ENCODE data around the gene LAMB1. TPM values are rescaled to one million over a fixed set of nuclear protein-coding genes. Genes with fewer than 3 reads are reported as not detected.

LAMB1 gene
- total RNA-seq, 2 donors from 2014 or later: 91.6 to 130 TPM

DNA sequence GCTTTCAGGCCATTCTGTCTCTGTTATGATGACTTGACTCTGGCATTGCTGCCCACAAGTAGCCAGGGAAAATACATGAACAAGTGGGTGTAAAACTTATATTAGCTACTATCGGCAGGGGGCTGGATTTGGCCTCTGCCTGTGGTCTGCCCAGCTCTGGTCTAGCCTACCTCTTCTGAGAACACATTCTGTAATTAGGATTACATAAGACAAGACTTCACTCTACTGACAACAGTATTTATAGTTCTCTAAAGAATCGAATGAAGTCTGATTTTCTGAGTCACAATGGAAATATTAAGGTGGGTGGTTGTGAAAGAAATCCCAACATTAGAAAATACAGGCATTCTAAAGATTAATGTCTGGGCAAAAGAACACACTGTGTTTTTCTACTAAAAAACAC lies 56.5 kb downstream of the LAMB1 start:
- no peak for TF ChIP-seq POLR2A (IDR thresholded peaks at IDR 0.05)
- TF ChIP-seq, protein P1, sequence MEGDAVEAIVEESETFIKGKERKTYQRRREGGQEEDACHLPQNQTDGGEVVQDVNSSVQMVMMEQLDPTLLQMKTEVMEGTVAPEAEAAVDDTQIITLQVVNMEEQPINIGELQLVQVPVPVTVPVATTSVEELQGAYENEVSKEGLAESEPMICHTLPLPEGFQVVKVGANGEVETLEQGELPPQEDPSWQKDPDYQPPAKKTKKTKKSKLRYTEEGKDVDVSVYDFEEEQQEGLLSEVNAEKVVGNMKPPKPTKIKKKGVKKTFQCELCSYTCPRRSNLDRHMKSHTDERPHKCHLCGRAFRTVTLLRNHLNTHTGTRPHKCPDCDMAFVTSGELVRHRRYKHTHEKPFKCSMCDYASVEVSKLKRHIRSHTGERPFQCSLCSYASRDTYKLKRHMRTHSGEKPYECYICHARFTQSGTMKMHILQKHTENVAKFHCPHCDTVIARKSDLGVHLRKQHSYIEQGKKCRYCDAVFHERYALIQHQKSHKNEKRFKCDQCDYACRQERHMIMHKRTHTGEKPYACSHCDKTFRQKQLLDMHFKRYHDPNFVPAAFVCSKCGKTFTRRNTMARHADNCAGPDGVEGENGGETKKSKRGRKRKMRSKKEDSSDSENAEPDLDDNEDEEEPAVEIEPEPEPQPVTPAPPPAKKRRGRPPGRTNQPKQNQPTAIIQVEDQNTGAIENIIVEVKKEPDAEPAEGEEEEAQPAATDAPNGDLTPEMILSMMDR (IDR thresholded peaks at IDR 0.05): no peak
- Histone ChIP-seq H3K36me3 (replicated peaks in 1 of 2; ENCODE audit: insufficient read depth in 1 of 2, low read depth in 2 of 2) (peaks cover 0 to 6% of the 10 kb centered on the region in 2 donors), H3K9me3 (no peaks in the 10 kb centered on the region), H3K27ac (no peak overlapping the region), H3K27me3 (no peaks in the 10 kb centered on the region), H3K4me3 (no peak overlapping the region), H3K4me1 (peaks cover 33% of the 10 kb centered on the region)
- intact Hi-C loops (cut with DNase I): no loop called here
- DNase-seq (no peak), ATAC-seq (no peak)
- 72 to 78% methylated on average over 2 of the region's 2 CpGs for WGBS, 2 donors

DNA sequence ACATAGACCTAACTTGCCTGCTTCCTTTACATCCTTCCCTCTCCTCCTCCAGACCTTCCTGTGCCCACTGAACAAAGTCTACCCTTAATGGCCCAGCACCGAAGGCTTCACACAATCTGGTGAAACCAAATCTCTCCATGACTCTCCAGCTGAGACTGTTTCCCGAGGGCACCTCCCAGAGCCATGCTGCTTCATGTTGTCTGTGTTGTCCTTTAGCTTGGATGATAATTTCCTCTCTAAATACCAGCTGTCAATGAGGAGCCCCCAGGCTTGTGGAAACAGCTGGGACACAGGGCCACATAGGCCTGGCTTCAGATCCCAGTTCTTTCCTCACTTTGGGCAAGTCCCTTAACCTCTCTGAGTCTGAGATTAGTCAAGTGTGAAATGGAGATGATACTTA lies 57.6 kb downstream of the LAMB1 start:
- Histone ChIP-seq H3K4me3 (no peak overlapping the region), H3K27me3 (no peaks in the 10 kb centered on the region), H3K27ac (no peak overlapping the region), H3K9me3 (no peaks in the 10 kb centered on the region), H3K4me1 (peaks cover 22% of the 10 kb centered on the region), H3K36me3 (replicated peaks in 1 of 2; ENCODE audit: insufficient read depth in 1 of 2, low read depth in 2 of 2) (peaks cover 0 to 6% of the 10 kb centered on the region in 2 donors)
- 79 to 94% methylated on average over 2 of the region's 2 CpGs for WGBS, 2 donors
- no peak for DNase-seq
- TF ChIP-seq, protein P1 (IDR thresholded peaks at IDR 0.05): no peak
- TF ChIP-seq POLR2A (IDR thresholded peaks at IDR 0.05): no peak
- ATAC-seq: no peak
- intact Hi-C loops (cut with DNase I): no loop called here

DNA sequence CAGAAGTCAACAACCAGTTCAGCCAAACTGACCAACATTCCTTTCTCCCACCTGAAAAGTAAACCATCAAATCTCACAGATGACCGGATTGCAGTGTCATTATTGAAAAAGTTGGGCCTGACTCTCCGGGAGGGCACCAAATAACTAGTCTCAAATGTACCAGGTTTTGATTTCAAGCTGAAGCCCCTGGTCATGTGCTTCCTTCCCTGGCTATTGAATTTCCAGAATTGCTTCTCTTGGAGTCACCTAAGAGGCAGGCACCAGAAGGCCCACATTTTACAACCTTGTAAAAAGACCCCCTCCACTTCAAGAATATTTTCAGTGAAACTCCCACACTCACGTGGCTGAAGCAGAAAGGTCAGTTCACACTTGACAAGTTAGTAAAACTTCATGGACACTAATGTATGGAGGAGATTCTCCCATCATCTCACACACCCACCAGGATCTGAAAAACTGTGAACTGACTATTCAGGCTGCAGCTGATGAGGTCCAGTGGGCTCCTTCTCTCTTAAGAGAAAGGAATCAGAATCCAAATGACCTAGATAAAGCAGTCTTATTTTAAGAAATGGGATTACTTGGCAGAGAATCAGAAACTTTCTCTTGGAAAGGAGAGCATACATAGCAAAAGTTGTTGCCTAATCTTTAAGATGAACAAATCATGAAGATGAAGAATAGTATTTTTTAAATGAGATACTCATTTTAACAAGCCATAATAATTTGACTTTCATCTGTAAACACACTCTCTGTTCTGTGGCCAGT lies 58.4 kb downstream of the LAMB1 start:
- intact Hi-C loops (cut with DNase I): no loop called here
- H3K36me3 ChIP-seq (replicated peaks in 1 of 2; ENCODE audit: insufficient read depth in 1 of 2, low read depth in 2 of 2): peaks cover 0 to 6% of the 10 kb centered on the region in 2 donors
- TF ChIP-seq POLR2A (IDR thresholded peaks at IDR 0.05): no peak
- TF ChIP-seq, protein P1 (IDR thresholded peaks at IDR 0.05): no peak
- WGBS, 2 donors: 86 to 92% methylated on average over 3 of the region's 3 CpGs
- no peaks in the 10 kb centered on the region for H3K9me3 ChIP-seq
- no peak overlapping the region for H3K4me3 ChIP-seq
- no peaks in the 10 kb centered on the region for H3K27me3 ChIP-seq
- H3K4me1 ChIP-seq: peaks cover 15% of the 10 kb centered on the region
- H3K27ac ChIP-seq: no peak overlapping the region
- DNase-seq (no peak), ATAC-seq (no peak)

DNA sequence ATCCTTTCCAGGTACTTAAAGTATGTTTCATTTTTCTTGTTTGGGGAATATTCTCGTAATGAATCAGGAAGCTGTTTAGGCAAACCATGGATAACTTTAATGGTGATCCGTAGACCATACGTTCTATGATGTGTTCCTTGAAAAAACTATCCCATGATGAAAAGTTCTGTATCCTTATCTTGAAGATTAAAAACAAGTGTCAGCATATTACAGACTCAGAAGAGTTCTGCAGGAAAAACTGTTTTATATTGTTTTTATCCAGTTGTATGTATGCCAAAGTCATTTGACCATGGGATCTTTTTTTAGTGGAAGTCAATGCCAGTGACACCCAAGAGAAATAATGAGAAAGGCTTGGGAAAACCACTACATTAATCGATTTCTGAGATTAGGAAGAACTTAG lies 59.9 kb downstream of the LAMB1 start:
- Histone ChIP-seq H3K27ac (no peak overlapping the region), H3K9me3 (no peaks in the 10 kb centered on the region), H3K36me3 (replicated peaks in 1 of 2; ENCODE audit: insufficient read depth in 1 of 2, low read depth in 2 of 2) (peaks cover 0 to 6% of the 10 kb centered on the region in 2 donors), H3K4me3 (no peak overlapping the region), H3K27me3 (no peaks in the 10 kb centered on the region), H3K4me1 (no peaks in the 10 kb centered on the region)
- 89 to 90% methylated on average over 4 of the region's 4 CpGs for WGBS, 2 donors
- TF ChIP-seq, protein P1 (IDR thresholded peaks at IDR 0.05): no peak
- intact Hi-C loops (cut with DNase I): no loop called here
- DNase-seq (no peak), ATAC-seq (no peak)

DNA sequence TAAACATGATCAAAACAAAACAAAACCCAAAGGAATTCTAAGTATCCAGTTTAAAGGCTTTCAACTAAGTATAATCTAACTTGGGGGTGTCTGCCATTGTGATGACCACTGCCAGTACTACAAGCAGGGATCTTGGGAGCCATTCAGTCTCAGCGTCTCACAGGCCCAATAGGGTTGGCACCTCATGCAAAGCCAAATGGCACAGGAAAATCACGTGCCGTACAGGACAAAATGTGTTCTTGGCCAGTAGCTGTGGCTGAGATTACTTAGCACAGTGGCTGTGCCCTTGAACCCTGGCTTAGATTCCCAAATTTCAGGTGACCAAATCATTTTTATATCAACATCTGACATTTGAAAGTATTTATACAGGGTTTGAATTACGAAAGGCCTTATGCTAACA lies 62.0 kb downstream of the LAMB1 start:
- Histone ChIP-seq H3K4me3 (no peak overlapping the region), H3K9me3 (no peaks in the 10 kb centered on the region), H3K4me1 (no peaks in the 10 kb centered on the region), H3K27ac (no peak overlapping the region), H3K36me3 (replicated peaks in 1 of 2; ENCODE audit: insufficient read depth in 1 of 2, low read depth in 2 of 2) (peaks cover 0 to 8% of the 10 kb centered on the region in 2 donors), H3K27me3 (no peaks in the 10 kb centered on the region)
- DNase-seq (no peak), ATAC-seq (no peak)
- intact Hi-C loops (cut with DNase I): no loop called here
- WGBS, 2 donors: 91 to 93% methylated on average over 4 of the region's 4 CpGs
- no peak for TF ChIP-seq POLR2A (IDR thresholded peaks at IDR 0.05)
- TF ChIP-seq, protein P1 (IDR thresholded peaks at IDR 0.05): no peak

All from body of pancreas (tissue), 4 donors.